Measurements from ENCODE around the gene SMIM5. TPM values are rescaled to one million over a fixed set of nuclear protein-coding genes. Genes with fewer than 3 reads are reported as not detected.

SMIM5 gene
- total RNA-seq, 1 experiment from 2014 or later, result 0.24 TPM

- Histone ChIP-seq H3K79me2 (ENCODE audit: insufficient read depth, low read length) (peaks cover 3% of the 10 kb centered on the region; the same call in 1 of the 2 replicates), H2AFZ (ENCODE audit: low read length) (no peak overlapping the region), H3K23ac (ENCODE audit: insufficient read length, low read depth, low read length) (no peak overlapping the region), H3K4me2 (ENCODE audit: insufficient read depth, insufficient read length, low read length) (no peak overlapping the region), H3K27me3 (ENCODE audit: insufficient read depth, low read length) (no peaks in the 10 kb centered on the region), H2BK12ac (ENCODE audit: insufficient read length, low read depth, low read length) (no peak overlapping the region), H3K23me2 (ENCODE audit: insufficient read length, low read depth, low read length, poor library complexity, severe bottlenecking) (no peaks in the 10 kb centered on the region), H3K18ac (ENCODE audit: insufficient read length, low read depth, low read length) (no peak overlapping the region), H3T11ph (ENCODE audit: low read length) (no peak overlapping the region), H2BK15ac (ENCODE audit: low read depth, low read length) (no peak overlapping the region), H3K4ac (ENCODE audit: low read depth, low read length) (no peak overlapping the region), H3K79me1 (ENCODE audit: insufficient read depth, low read depth, low read length, poor library complexity, severe bottlenecking) (no peaks in the 10 kb centered on the region), H2BK20ac (ENCODE audit: low read depth, low read length, poor library complexity, severe bottlenecking) (no peak overlapping the region), H3K56ac (ENCODE audit: insufficient read length, low read depth, low read length) (no peak overlapping the region), H4K91ac (ENCODE audit: insufficient read length, low read depth, low read length) (no peak overlapping the region), H3K4me1 (ENCODE audit: insufficient read depth, low read length) (no peaks in the 10 kb centered on the region), H3K14ac (ENCODE audit: insufficient read depth, low read length) (no peak overlapping the region), H4K8ac (replicated peaks; ENCODE audit: insufficient read length, low read depth, low read length) (no peak overlapping the region), H3K27ac (ENCODE audit: insufficient read length, low read depth, low read length) (no peak overlapping the region), H2BK5ac (ENCODE audit: insufficient read length, low read length) (no peak overlapping the region), H3K9ac (ENCODE audit: extremely low read depth, insufficient read length, low read length) (no peak overlapping the region), H2BK120ac (ENCODE audit: low read depth, low read length, poor library complexity, severe bottlenecking) (no peak overlapping the region), H4K5ac (ENCODE audit: insufficient read length, low read depth, low read length) (no peak overlapping the region), H2AK5ac (ENCODE audit: insufficient read length, low read length) (no peak overlapping the region), H4K20me1 (ENCODE audit: control insufficient read depth, insufficient read depth, insufficient read length) (no peaks in the 10 kb centered on the region), H3K9me3 (ENCODE audit: control insufficient read depth, low read depth, low read length) (no peaks in the 10 kb centered on the region)
- no peak for TF ChIP-seq CTCF (conservative IDR thresholded peaks at IDR 0.05)
- Mint-ChIP-seq H3K4me1 (peaks cover under 1 to 1% of the 10 kb centered on the region in 2 experiments; a peak in 2 of 4 replicates), H3K27ac (peak overlapping the region in 1 of 3 experiments; percentile 72; a peak in 2 of 7 replicates), H3K27me3 (ENCODE audit: low read depth) (no peaks in the 10 kb centered on the region), H3K9me3 (no peaks in the 10 kb centered on the region), H3K36me3 (ENCODE audit: insufficient read depth in 1 of 3, low read depth in 3 of 3) (peaks cover 10 to 62% (median 51%) of the 10 kb centered on the region in 3 experiments; a peak in 6 of 7 replicates), H3K4me3 (no peak overlapping the region)
- DNase-seq, result no peak
- WGBS (ENCODE audit: extremely low coverage, insufficient read length, low lambda C conversion rate), result no CpG with 5 or more reads among the region's 4 CpGs
These were observed 40.3 kb downstream of the SMIM5 start for GRCh38 chr17:75673487-75673886.

All from H9 (cell line).